AG20443 (cell line): ENCODE data around the gene EEIG1.
"Not testable (repeated sequence)": the region's sequence is repeated elsewhere in the genome, so short reads cannot be mapped to it uniquely, and the experiment has no call there.

Experiments
- DNase-seq: peaks from one replicate; pipeline ENCODE4 v3.0.0; 2012; ENCODE audit warnings: low spot score, mixed read lengths

Gene EEIG1

GRCh38 chr9:127980706-127981558 is at the start of gene EEIG1:
Gene EEIG1, minus strand, starts transcription at chr9:127980989. Its CDS starts 852 bp downstream, at chr9:127980137.
- peak; percentile 99 for DNase-seq

DNA sequence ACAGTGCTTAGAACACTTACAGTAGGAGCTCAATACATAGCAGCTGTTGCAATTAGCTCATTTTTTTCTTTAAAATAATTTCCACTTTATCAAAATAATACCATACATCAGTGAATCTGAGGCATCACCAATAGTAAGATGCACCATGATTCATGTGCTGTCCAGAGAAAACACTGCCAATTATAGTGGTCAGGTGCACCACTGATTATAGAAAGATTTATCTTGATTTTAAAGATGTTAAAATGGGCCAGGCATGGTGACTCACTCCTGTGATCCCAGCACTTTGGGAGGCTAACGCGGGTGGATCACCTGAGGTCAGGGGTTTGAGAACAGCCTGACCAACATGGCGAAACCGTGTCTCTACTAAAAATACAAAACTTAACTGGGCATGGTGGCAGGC is 46.9 kb upstream of the EEIG1 start:
- DNase-seq: no peak

- peak; percentile 27 for DNase-seq
These were observed 46.2 kb upstream of the EEIG1 start for GRCh38 chr9:128026773-128027541.

GRCh38 chr9:128026255-128026772 is 45.5 kb upstream of the EEIG1 start:
- DNase-seq: no peak

DNA sequence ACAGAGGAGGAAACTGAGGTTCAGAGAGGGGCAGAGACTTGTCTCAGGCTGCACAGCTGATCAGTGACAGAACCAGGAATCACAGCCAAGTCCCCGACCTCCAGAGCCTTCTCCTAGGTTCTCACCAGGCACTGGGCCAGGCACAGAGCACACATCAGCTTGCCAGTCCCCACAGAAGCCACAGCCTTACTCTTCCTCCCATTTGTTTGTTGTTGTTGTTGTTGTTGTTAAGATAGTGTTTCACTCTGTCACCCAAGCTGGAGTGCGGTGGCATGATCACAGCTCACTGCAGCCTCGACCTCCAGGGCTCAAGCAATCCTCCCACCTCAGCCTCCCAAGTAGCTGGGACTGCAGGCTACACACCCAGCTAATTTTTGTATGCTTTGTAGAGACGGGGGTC is 44.9 kb upstream of the EEIG1 start:
- DNase-seq: no peak

GRCh38 chr9:128024761-128025308 is 44.0 kb upstream of the EEIG1 start:
- DNase-seq: no peak

GRCh38 chr9:128023671-128024070 is 42.9 kb upstream of the EEIG1 start:
- DNase-seq: not testable (repeated sequence)

DNA sequence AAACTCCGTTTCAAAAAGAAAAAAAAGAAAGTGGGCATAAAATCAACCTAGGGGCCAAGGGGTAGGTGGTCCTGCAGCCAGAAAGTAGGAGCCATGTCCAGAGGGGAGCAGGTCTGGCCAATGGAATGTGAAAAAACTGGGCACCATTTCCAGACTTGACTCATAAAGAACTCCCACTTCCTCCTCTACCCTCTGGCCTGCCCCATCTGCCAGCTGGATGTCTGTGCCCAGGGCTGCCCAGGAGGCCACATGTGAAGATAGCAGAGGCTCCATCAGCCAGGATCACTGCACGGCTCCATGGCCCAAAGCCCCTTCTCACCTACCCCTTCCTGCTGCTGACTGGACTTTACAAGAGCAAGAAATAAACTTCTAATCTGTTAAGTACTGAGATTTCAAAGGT is 42.1 kb upstream of the EEIG1 start:
- DNase-seq: peak; percentile 30

- no peak for DNase-seq
These were observed 40.3 kb upstream of the EEIG1 start for GRCh38 chr9:128021098-128021497.

DNA sequence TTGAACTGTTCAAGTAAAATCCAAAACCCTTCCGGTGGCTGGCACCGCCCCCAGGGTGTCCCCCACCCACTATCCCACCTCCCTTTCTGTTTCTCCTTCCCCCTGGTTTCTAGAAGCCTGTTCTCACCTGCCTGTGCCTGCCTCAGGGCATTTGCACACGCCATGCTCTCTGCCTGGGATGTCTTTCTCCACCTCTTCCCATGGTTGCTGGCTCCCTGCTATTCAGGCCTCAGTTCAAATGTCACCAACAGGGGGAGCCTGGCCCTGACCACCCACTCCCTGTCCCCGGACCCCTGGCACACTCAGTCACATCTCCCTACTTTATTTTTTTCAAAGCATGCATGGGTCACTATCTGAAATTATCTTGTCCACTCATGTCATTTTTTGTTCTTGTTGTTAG is 39.9 kb upstream of the EEIG1 start:
- DNase-seq: no peak

- DNase-seq: no peak
These were observed 34.9 kb upstream of the EEIG1 start for GRCh38 chr9:128015696-128016095.

DNA sequence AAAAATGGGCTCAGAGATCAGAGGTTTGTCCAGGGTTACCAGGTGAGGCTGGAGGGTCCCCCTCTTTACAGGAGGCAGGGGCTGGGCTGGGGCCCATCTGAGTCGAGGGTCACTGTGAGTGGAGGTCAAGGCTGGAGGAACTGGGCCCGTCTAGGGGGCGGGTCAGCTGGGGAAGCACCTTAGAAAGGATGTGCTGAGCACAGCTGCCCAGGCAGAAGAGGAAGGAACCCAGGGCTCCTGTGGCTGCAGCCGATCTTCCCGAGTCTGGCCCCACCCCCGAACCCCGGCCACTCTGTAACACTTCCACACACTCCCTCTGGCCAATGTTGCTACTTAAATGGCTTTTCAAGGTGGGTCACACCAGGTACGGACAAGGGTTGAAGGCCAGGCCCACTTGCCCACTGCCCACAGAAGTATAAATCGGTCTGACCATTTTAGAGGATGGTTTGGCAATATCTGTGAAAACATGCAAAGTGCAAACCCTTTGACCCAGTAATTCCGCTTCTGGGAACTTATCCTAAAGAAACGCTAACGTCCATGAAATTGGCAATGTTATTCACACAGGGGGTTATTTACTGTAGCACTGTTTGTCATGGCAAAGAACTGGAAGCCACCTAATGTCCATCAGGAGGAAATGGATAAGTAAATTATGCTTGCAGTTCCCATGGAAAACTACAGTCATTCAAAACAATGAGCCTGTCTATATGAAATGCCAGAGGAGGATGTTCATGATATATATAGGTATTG is 30.5 kb upstream of the EEIG1 start:
- DNase-seq: no peak

DNA sequence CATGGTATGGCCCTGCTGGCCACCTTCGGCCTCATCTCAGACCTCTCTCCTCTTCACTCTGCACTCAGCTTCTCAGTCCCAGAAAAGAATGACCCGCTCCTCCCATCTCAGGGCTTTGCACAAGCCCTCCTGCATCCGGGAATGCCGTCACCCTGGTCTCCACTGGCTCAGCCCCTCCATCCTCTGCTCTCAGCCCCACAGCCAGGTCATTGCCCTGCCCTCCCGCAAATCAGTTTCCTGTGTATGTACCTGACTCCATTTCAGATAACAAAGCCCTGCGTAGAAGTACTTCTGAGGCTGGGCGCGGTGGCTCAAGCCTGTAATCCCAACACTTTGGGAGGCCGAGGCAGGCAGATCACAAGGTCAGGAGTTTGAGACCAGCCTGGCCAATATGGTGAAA is 28.9 kb upstream of the EEIG1 start:
- no peak for DNase-seq

- no peak for DNase-seq
These were observed 27.4 kb upstream of the EEIG1 start for GRCh38 chr9:128008171-128008570.

DNA sequence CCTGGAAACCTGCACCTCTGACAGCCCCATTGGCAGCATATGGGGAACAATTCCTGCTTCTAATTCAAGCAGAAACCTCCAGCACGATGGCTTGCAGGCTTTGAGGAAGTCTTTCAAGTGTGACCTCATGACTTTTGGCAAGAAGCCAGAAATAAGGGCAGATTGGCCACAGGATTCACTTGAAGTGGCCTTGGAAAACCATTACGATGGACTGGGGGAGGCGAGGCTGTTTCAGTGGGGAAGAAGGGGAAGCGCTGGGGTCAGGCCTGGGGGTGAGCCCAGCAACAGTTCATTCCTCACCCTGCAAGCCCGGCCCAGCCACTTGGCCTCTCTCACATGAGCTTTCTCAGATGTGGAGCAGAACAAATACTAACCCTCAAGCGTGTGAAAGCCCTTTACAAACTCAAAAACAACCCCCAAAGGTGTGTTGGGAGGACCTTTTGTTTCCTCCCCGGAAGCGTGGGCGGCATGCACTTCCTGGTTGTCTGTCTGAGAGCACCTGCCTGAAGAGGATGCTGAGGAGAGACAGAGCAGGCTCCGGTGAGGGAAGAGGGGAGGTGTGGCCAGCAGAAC is 26.9 kb upstream of the EEIG1 start:
- peak; percentile 32 for DNase-seq

GRCh38 chr9:128006332-128006996 is 25.7 kb upstream of the EEIG1 start:
- DNase-seq: no peak

GRCh38 chr9:128005923-128006322 is 25.1 kb upstream of the EEIG1 start:
- no peak for DNase-seq

DNA sequence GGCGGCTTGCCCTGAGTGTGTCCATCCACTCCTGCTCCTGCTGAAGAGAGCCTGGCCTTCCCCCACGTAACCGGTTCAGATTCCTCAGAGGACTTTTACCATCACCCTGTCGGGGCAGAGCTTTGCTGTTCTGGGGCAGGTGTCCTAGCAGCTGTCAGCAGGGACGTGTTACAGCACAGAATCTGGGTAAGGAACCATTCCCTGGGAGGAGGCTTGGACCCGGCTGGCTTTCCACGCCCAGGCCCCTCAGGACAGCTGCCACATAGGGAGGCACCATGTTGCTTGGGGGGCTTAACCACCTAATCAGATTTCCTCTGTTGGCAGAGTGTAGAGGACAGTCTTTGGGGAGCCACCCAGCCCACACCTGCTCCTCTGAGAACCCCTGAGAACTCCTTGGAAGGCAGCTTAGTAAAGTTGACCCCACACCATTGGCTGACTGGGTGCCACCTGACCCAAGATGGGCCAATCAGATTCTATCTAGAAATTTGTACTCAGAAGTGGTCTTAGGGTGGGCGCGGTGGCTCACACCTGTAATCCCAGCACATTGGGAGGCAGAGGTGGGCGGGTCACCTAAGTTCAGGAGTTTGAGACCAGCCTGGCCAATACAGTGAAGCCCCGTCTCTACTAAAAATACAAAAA is 23.3 kb upstream of the EEIG1 start:
- DNase-seq: no peak

- DNase-seq: no peak
These were observed 22.2 kb upstream of the EEIG1 start for GRCh38 chr9:128002959-128003358.

DNA sequence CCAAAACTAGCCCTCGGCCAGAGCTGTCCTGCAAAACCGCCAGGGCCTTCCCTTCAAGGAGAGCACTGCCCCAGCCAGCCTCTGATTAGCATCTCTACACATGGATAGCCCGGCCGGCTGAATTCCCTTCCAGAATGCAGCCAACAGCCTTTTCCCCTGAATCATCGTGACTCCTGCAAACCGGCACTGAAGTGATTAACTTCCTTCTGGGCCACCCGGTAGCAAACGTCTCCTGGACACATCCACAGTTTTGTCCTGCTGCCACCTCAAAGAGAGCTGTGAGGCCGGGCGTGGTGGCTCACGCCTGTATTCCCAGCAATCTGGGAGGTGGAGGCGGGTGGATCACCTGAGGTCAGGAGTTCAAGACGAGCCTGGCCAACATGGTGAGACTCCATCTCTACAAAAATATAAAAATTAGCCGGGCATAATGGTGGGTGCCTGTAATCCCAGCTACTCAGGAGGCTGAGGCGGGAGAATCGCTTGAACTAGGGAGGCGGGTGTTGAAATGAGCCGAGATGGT is 21.1 kb upstream of the EEIG1 start:
- peak; percentile 94 for DNase-seq
